ENCODE measurements around the gene CHCHD3.

CHCHD3 gene

DNA sequence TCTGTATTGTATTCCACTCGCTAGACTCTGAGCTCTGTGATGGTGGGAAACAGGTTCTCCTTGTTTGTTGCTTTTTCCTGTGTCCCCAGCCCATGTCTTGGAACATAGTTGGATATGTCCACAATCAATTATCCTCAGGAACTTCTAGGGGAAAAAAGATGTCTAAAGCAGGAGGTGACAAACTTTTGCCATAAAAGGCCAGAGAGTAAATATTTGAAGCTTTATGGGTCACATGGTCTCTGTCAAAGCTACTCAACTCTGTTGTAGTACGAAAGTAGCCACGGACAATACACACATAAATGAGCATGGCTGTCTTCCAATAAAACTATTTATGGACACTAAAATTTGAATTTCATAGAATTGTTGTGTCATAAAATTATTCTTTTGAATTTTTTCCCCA, 220.5 kb downstream of the CHCHD3 start:
- TF ChIP-seq EZH2 (IDR thresholded peaks at IDR 0.05) (no peak), FOXP2 (optimal IDR thresholded peaks at IDR 0.05; ENCODE audit: control extremely low read depth, extremely low read length, insufficient read depth) (no peak), POLR2AphosphoS5 (IDR thresholded peaks at IDR 0.05; ENCODE audit: borderline replicate concordance, low read depth, low read length) (no peak)

DNA sequence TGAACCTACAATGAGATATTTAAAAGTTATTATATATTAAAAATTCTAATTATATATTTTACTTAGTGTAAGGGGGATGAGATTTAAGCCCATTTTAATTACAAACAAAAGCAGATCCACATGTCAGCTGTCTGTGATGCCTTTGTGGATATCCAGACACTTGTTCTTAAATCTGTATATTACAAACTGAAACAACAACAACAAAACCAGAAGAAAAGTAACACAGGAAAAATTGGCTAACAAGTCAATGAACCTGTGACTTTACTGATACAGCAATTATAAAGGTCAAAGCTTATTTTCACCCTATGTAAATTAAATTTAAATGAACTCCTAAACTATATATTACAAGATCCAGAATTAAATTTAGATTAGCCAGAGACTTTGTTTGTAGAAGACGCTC, 222.7 kb downstream of the CHCHD3 start:
- DNase-seq (ENCODE audit: low read depth, low spot score): no peak
- Histone ChIP-seq H3K9ac (ENCODE audit: insufficient read length) (no peak overlapping the region), H3K36me3 (ENCODE audit: insufficient read depth, low read length) (peaks cover 8% of the 10 kb centered on the region), H3K4me3 (no peak overlapping the region), H3K9me3 (ENCODE audit: low read depth, low read length) (no peaks in the 10 kb centered on the region), H3K27ac (no peak overlapping the region)
- TF ChIP-seq EZH2 (IDR thresholded peaks at IDR 0.05): no peak
- no peak for TF ChIP-seq POLR2AphosphoS5 (IDR thresholded peaks at IDR 0.05; ENCODE audit: borderline replicate concordance, low read depth, low read length)
- no peak for TF ChIP-seq FOXP2 (optimal IDR thresholded peaks at IDR 0.05; ENCODE audit: control extremely low read depth, extremely low read length, insufficient read depth)

More for the DNA sequence above, 220.5 kb downstream of the CHCHD3 start:
- Histone ChIP-seq H3K9me3 (ENCODE audit: low read depth, low read length) (no peaks in the 10 kb centered on the region), H3K4me3 (no peak overlapping the region), H3K36me3 (ENCODE audit: insufficient read depth, low read length) (peaks cover 11% of the 10 kb centered on the region), H3K9ac (ENCODE audit: insufficient read length) (no peak overlapping the region), H3K27ac (no peak overlapping the region)
- DNase-seq (ENCODE audit: low read depth, low spot score): no peak

DNA sequence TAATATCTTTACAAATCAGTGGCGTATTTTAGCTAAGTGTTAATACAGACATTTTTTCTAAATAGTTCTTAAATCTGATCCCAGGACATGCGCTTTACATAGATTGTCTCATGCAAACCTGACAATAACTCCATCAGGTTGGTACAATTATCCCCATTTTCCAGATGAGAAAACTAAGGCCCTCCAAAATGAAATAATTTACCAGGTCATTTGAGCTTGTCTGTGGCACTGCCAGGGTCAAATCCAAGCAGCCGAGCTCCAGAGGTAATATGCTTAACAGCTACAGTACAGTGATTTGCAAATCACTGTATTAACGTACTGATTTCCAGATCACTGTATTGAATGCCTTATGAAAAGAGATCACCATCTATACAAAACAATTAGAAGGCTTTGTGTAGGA, 223.1 kb downstream of the CHCHD3 start:
- Histone ChIP-seq H3K4me3 (no peak overlapping the region), H3K9ac (ENCODE audit: insufficient read length) (no peak overlapping the region), H3K27ac (no peak overlapping the region), H3K9me3 (ENCODE audit: low read depth, low read length) (no peaks in the 10 kb centered on the region), H3K36me3 (ENCODE audit: insufficient read depth, low read length) (peaks cover 6% of the 10 kb centered on the region; the same call in 1 of the 2 replicates)
- DNase-seq (ENCODE audit: low read depth, low spot score): no peak
- no peak for TF ChIP-seq FOXP2 (optimal IDR thresholded peaks at IDR 0.05; ENCODE audit: control extremely low read depth, extremely low read length, insufficient read depth)
- TF ChIP-seq EZH2 (IDR thresholded peaks at IDR 0.05): no peak
- no peak for TF ChIP-seq POLR2AphosphoS5 (IDR thresholded peaks at IDR 0.05; ENCODE audit: borderline replicate concordance, low read depth, low read length)

- Histone ChIP-seq H3K9ac (ENCODE audit: insufficient read length) (no peak overlapping the region), H3K9me3 (ENCODE audit: low read depth, low read length) (no peaks in the 10 kb centered on the region), H3K27ac (no peak overlapping the region), H3K36me3 (ENCODE audit: insufficient read depth, low read length) (peaks cover 1% of the 10 kb centered on the region; the same call in 1 of the 2 replicates), H3K4me3 (no peak overlapping the region)
- no peak for TF ChIP-seq EZH2 (IDR thresholded peaks at IDR 0.05)
- TF ChIP-seq POLR2AphosphoS5 (IDR thresholded peaks at IDR 0.05; ENCODE audit: borderline replicate concordance, low read depth, low read length): no peak
- TF ChIP-seq FOXP2 (optimal IDR thresholded peaks at IDR 0.05; ENCODE audit: control extremely low read depth, extremely low read length, insufficient read depth): no peak
- DNase-seq (ENCODE audit: low read depth, low spot score): no peak
Observed at GRCh38 chr7:132858251-132858650, 223.6 kb downstream of the CHCHD3 start.

DNA sequence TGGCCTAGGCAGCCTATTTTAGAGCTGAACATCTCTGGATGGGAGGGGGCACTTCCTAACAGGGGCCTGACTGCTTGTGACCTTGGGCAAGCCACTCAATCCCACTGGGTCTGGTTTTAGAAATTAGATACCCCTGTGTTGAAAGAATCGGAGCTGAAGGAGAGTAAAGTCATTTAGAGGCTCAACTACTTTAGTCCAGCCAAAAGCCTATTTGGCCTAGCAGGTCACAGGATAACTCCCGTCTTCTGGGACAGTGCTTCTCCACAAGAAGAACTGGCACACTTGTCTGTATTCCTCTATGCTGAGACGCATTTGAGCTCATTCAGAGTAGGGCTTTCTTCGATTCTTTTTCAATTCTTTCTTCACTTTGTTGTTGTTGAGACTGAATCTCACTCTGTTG, 224.2 kb downstream of the CHCHD3 start:
- Histone ChIP-seq H3K27ac (no peak overlapping the region), H3K4me3 (no peak overlapping the region), H3K36me3 (ENCODE audit: insufficient read depth, low read length) (no peaks in the 10 kb centered on the region), H3K9me3 (ENCODE audit: low read depth, low read length) (no peaks in the 10 kb centered on the region), H3K9ac (ENCODE audit: insufficient read length) (no peak overlapping the region)
- TF ChIP-seq EZH2 (IDR thresholded peaks at IDR 0.05) (no peak), FOXP2 (optimal IDR thresholded peaks at IDR 0.05; ENCODE audit: control extremely low read depth, extremely low read length, insufficient read depth) (no peak), POLR2AphosphoS5 (IDR thresholded peaks at IDR 0.05; ENCODE audit: borderline replicate concordance, low read depth, low read length) (no peak)
- no peak for DNase-seq (ENCODE audit: low read depth, low spot score)

DNA sequence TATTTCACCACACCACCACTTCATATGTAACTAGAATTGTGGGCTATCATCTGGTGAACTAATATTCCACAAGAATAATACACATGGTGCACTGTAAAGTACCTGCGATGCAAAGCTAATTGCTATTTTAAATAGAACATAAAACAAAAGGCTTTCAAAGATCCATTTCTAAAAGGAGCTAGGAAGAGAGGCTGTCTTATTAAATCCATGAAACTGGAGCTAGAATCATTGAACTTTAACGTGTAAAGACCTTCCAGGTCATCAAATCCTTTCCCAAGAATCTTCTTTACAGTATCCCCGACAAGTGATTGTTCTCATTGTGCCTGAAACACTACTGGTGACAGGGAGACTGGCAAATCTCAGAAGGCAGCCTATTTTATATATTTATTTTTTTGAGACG, 224.9 kb downstream of the CHCHD3 start:
- H3K9ac ChIP-seq (ENCODE audit: insufficient read length): no peak overlapping the region
- no peak overlapping the region for H3K4me3 ChIP-seq
- no peak for DNase-seq (ENCODE audit: low read depth, low spot score)
- H3K36me3 ChIP-seq (ENCODE audit: insufficient read depth, low read length): no peaks in the 10 kb centered on the region
- no peak for TF ChIP-seq FOXP2 (optimal IDR thresholded peaks at IDR 0.05; ENCODE audit: control extremely low read depth, extremely low read length, insufficient read depth)
- TF ChIP-seq POLR2AphosphoS5 (IDR thresholded peaks at IDR 0.05; ENCODE audit: borderline replicate concordance, low read depth, low read length): no peak
- no peak for TF ChIP-seq EZH2 (IDR thresholded peaks at IDR 0.05)
- H3K27ac ChIP-seq: no peak overlapping the region
- no peaks in the 10 kb centered on the region for H3K9me3 ChIP-seq (ENCODE audit: low read depth, low read length)

DNA sequence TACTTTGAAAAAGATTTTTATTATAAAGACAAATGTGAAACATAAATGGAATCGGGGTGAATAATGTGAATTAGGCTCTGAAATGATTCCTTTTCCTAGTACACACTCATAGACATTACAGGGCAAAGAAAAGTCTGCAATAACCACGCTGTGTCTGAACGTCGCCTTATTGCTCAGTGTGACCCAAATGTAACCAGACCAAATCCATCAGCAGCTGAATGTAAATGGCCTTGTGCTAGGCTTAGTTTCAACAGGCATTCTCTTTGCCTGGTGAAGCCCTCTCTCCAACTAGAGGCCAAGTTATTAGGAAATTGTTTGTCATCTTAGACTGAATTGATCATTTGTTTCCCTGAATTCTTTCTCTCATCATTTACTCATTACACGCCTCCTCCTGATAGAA, 225.5 kb downstream of the CHCHD3 start:
- Histone ChIP-seq H3K9ac (ENCODE audit: insufficient read length) (no peak overlapping the region), H3K27ac (no peak overlapping the region), H3K4me3 (no peak overlapping the region), H3K36me3 (ENCODE audit: insufficient read depth, low read length) (no peaks in the 10 kb centered on the region), H3K9me3 (ENCODE audit: low read depth, low read length) (no peaks in the 10 kb centered on the region)
- no peak for TF ChIP-seq POLR2AphosphoS5 (IDR thresholded peaks at IDR 0.05; ENCODE audit: borderline replicate concordance, low read depth, low read length)
- no peak for TF ChIP-seq FOXP2 (optimal IDR thresholded peaks at IDR 0.05; ENCODE audit: control extremely low read depth, extremely low read length, insufficient read depth)
- no peak for TF ChIP-seq EZH2 (IDR thresholded peaks at IDR 0.05)
- no peak for DNase-seq (ENCODE audit: low read depth, low spot score)

GRCh38 chr7:132855901-132856300, 226.0 kb downstream of the CHCHD3 start:
- H3K4me3 ChIP-seq: no peak overlapping the region
- H3K36me3 ChIP-seq (ENCODE audit: insufficient read depth, low read length): no peaks in the 10 kb centered on the region
- H3K27ac ChIP-seq: no peak overlapping the region
- TF ChIP-seq POLR2AphosphoS5 (IDR thresholded peaks at IDR 0.05; ENCODE audit: borderline replicate concordance, low read depth, low read length) (no peak), FOXP2 (optimal IDR thresholded peaks at IDR 0.05; ENCODE audit: control extremely low read depth, extremely low read length, insufficient read depth) (no peak), EZH2 (IDR thresholded peaks at IDR 0.05) (no peak)
- H3K9me3 ChIP-seq (ENCODE audit: low read depth, low read length): no peaks in the 10 kb centered on the region
- no peak for DNase-seq (ENCODE audit: low read depth, low spot score)
- H3K9ac ChIP-seq (ENCODE audit: insufficient read length): no peak overlapping the region

GRCh38 chr7:132854238-132854637, 227.7 kb downstream of the CHCHD3 start:
- DNase-seq (ENCODE audit: low read depth, low spot score): no peak
- Histone ChIP-seq H3K36me3 (ENCODE audit: insufficient read depth, low read length) (no peaks in the 10 kb centered on the region), H3K9me3 (ENCODE audit: low read depth, low read length) (no peaks in the 10 kb centered on the region), H3K27ac (no peak overlapping the region), H3K4me3 (no peak overlapping the region), H3K9ac (ENCODE audit: insufficient read length) (no peak overlapping the region)
- TF ChIP-seq POLR2AphosphoS5 (IDR thresholded peaks at IDR 0.05; ENCODE audit: borderline replicate concordance, low read depth, low read length): no peak
- no peak for TF ChIP-seq FOXP2 (optimal IDR thresholded peaks at IDR 0.05; ENCODE audit: control extremely low read depth, extremely low read length, insufficient read depth)
- TF ChIP-seq EZH2 (IDR thresholded peaks at IDR 0.05): no peak
